GM12878 (cell line): Measurements from ENCODE around the gene CCL14. TPM values are rescaled to one million over a fixed set of nuclear protein-coding genes. Genes with fewer than 3 reads are reported as not detected.
"Not testable (repeated sequence)": the region's sequence is repeated elsewhere in the genome, so short reads cannot be mapped to it uniquely, and the experiment has no call there.

Experiments used
- ATAC-seq: fragments of 200-7000 bp; cut with Tn5 transposase; 3 replicates; pipeline ENCODE4 v1.9.1; 2020; ENCODE audit warnings: mild to moderate bottlenecking, moderate library complexity
- BruUV-seq: library from RNA; stranded (reverse); fragments of 400-500 nt; replicated peaks from 2 replicates; lab custom pipeline; 2021; lab: Mats Ljungman, UMichigan
- CTCF ChIA-PET: fragments of 300-600 bp; sonication (Branson Sonifier 250); formaldehyde crosslinking; extraction: SDS; loops from one replicate; lab custom pipeline; 2021; ENCODE audit warnings: inconsistent platforms; lab: Yijun Ruan, JAX
- POLR2A ChIA-PET: fragments of 350-600 bp; formaldehyde crosslinking; extraction: SDS; loops from one replicate; lab custom pipeline; 2021; ENCODE audit warnings: inconsistent platforms; lab: Charles Lee
- RAD21 ChIA-PET: fragments of 300-600 bp; sonication (Branson Sonifier 250); formaldehyde crosslinking; loops from one replicate; lab custom pipeline; 2023; ENCODE audit warnings: antibody characterized with exemption; ENCODE audit not compliant: unreplicated experiment; lab: Charles Lee
- SMC1A ChIA-PET: fragments of 300-600 bp; sonication (Branson Sonifier 250); formaldehyde crosslinking; loops from one replicate; lab custom pipeline; 2023; ENCODE audit not compliant: unreplicated experiment, uncharacterized antibody; lab: Charles Lee
- DNase-seq: peaks from one replicate; pipeline ENCODE4 v3.0.0-alpha.2; 2011; ENCODE audit warnings: low read depth, low spot score
- FAIRE-seq: peaks from 3 replicates; lab custom pipeline; 2011; peaks lifted over from hg19 to GRCh38; lab: Jason Lieb, UNC
- H2AFZ ChIP-seq: 2 replicates; pipeline ENCODE4 v1.6.0; 2011; ENCODE audit warnings: low read depth, low read length, control low read depth; ENCODE audit not compliant: control insufficient read depth
- H3K27ac ChIP-seq: 2 replicates; pipeline ENCODE4 v1.5.1; 2011; ENCODE audit warnings: control low read depth; ENCODE audit not compliant: control insufficient read depth, insufficient read depth
- H3K27me3 ChIP-seq, 2 experiments: replicated peaks in 1 of 2; 2 replicates each; pipeline versions ENCODE4 v1.6.0 to v1.6.1; 2011; ENCODE audit warnings: low read length in 1 of 2; ENCODE audit not compliant: control insufficient read depth in 2 of 2, insufficient read depth in 2 of 2
- H3K36me3 ChIP-seq, 2 experiments: 2 replicates each; pipeline ENCODE4 v1.5.1; 2011; ENCODE audit warnings: low read length in 1 of 2; ENCODE audit not compliant: control insufficient read depth in 2 of 2, insufficient read depth in 2 of 2
- H3K4me1 ChIP-seq: 2 replicates; pipeline ENCODE4 v1.6.1; 2011; ENCODE audit warnings: mild to moderate bottlenecking, low read length, moderate library complexity, mixed read lengths; ENCODE audit not compliant: control insufficient read depth, insufficient read depth
- H3K4me2 ChIP-seq: 2 replicates; pipeline ENCODE4 v1.6.0; 2011; ENCODE audit warnings: control low read depth; ENCODE audit not compliant: control insufficient read depth, insufficient read depth
- H3K4me3 ChIP-seq: fragments of 200-600 bp; sonication (generic); 2 replicates; pipeline ENCODE4 v1.5.1; 2016
- H3K79me2 ChIP-seq: 2 replicates; pipeline ENCODE4 v1.6.0; 2011; ENCODE audit warnings: low read length; ENCODE audit not compliant: control insufficient read depth, insufficient read depth
- H3K9ac ChIP-seq: 2 replicates; pipeline ENCODE4 v1.8.0; 2011; ENCODE audit warnings: low read length, control low read depth, mixed read lengths; ENCODE audit not compliant: control insufficient read depth, insufficient read depth
- H3K9me3 ChIP-seq: replicated peaks from 3 replicates; pipeline ENCODE4 v1.5.1; 2011; ENCODE audit warnings: mild to moderate bottlenecking, low read length; ENCODE audit not compliant: control insufficient read depth, insufficient read depth
- H4K20me1 ChIP-seq: 2 replicates; pipeline ENCODE4 v1.6.0; 2011; ENCODE audit not compliant: control insufficient read depth, insufficient read depth
- ATF7 ChIP-seq: fragments of 450-650 bp; IDR thresholded peaks from 2 replicates; pipeline ENCODE4 v1.6.1; 2016; ENCODE audit warnings: low read depth, mild to moderate bottlenecking
- BHLHE40 ChIP-seq, 2 experiments: fragments of 450-650 bp in 1 of 2; IDR thresholded peaks; 2 replicates each; pipeline ENCODE4 v1.6.1; 2011 to 2017; ENCODE audit warnings: low read depth in 2 of 2, borderline replicate concordance in 1 of 2, improper control_type of control experiment in 1 of 2, low read length in 1 of 2, mild to moderate bottlenecking in 1 of 2
- BMI1 ChIP-seq: fragments of 450-650 bp; IDR thresholded peaks from 2 replicates; pipeline ENCODE4 v1.6.1; 2016; ENCODE audit warnings: mild to moderate bottlenecking, moderate library complexity, borderline replicate concordance
- IKZF2 ChIP-seq, 2 experiments: fragments of 450-650 bp; IDR thresholded peaks; 2 replicates each; pipeline ENCODE4 v1.6.1; 2017; ENCODE audit warnings: mild to moderate bottlenecking in 2 of 2, moderate library complexity in 2 of 2
- MEF2B ChIP-seq: fragments of 450-650 bp; IDR thresholded peaks from 2 replicates; pipeline ENCODE4 v1.6.1; 2018; ENCODE audit warnings: mild to moderate bottlenecking, moderate library complexity; ENCODE audit not compliant: partially characterized antibody, poor library complexity, severe bottlenecking
- MTA2 ChIP-seq: fragments of 450-650 bp; IDR thresholded peaks from 2 replicates; pipeline ENCODE4 v1.6.1; 2016; ENCODE audit warnings: low read depth, mild to moderate bottlenecking, moderate library complexity
- SPI1 ChIP-seq: IDR thresholded peaks from 2 replicates; pipeline ENCODE4 v1.6.1; 2011; ENCODE audit warnings: low read depth, mild to moderate bottlenecking, low read length, moderate library complexity, borderline replicate concordance; ENCODE audit not compliant: insufficient read depth
- WGBS: methylation state at CpG from one replicate; pipeline ENCODE4 v1.1.6; 2016; ENCODE audit warnings: low lambda C conversion rate; ENCODE audit not compliant: insufficient replicate concordance, insufficient coverage; ENCODE audit errors: missing lambda C conversion rate; 5-methylcytosine and 5-hydroxymethylcytosine counted together
- in situ Hi-C: fragments of 300-500 bp; cut with MboI; formaldehyde crosslinking; loops from 9 replicates; pipeline ENCODE4 v1.14.3; 2018; ENCODE audit warnings: mixed read lengths
- intact Hi-C: fragments of 100-400 bp; cut with micrococcal nuclease; formaldehyde crosslinking; loops from one replicate; pipeline ENCODE4 v1.14.2; 2022; ENCODE audit not compliant: unreplicated experiment
- polyA plus RNA-seq, 11 experiments: library from polyadenylated mRNA; depleted of rRNA in 4 of 11; unstranded in 6 of 11; stranded (reverse) in 5 of 11; fragments of >200 nt; fragmentation: Nextera tagmentation in 4 of 11; fragmentation: Illumina TruSeq in 1 of 11; extraction: Ambion mirVana in 4 of 11; extraction: Trizol in 1 of 11; gene quantifications; 1 replicate in 1 of 11; 2 replicates in 10 of 11; pipeline versions ENCODE4 v1.2.1 to v1.2.3, GENCODE V29; 2011 to 2016; ENCODE audit warnings: inconsistent platforms in 2 of 11, missing spikeins in 2 of 11, low read depth in 1 of 11
- total RNA-seq, 4 experiments: library from RNA; depleted of rRNA in 3 of 4; stranded (reverse); fragments of >200 nt in 3 of 4; fragmentation: Illumina TruSeq in 1 of 4; extraction: Trizol in 1 of 4; gene quantifications; 2 replicates each; pipeline versions ENCODE4 v1.2.1 to v1.2.3, GENCODE V29; 2013 to 2021
- TF ChIP-seq, protein P1 (sequence below): fragments of 450-650 bp; IDR thresholded peaks from 2 replicates; pipeline ENCODE4 v1.6.1; 2017; ENCODE audit warnings: low read depth, mild to moderate bottlenecking, moderate library complexity
- TF ChIP-seq, protein P2 (sequence below): fragments of 450-650 bp; IDR thresholded peaks from 2 replicates; pipeline ENCODE4 v1.6.1; 2017; ENCODE audit warnings: mild to moderate bottlenecking, low read depth, inconsistent platforms; ENCODE audit not compliant: poor library complexity, severe bottlenecking

Gene CCL14
- total and polyA plus RNA-seq, 10 of the 15 experiments (the other 5 are each of a cell fraction or from before 2014, with no cell fraction given) = not detected

DNA sequence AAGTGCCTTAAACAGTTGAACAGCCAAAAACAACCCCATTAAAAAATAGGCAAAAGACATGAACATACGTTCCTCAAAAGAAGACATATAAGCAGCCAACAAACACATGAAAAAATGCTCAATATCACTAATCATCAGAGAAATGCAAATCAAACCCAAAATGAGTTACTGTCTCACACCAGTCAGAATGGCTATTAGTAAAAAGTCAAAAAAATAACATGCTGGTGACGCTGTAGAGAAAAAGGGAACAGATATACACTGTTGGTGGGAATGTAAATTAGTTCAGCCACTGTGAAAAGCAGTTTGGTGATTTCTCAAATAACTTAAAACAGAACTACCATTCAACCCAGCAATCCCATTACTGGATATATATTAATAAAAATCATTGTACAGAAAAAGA is 8.8 kb upstream of the CCL14 start:
- H4K20me1 ChIP-seq, BruUV-seq, in situ Hi-C loops, H3K27ac ChIP-seq, H3K9me3 ChIP-seq, intact Hi-C loops, H2AFZ ChIP-seq, H3K4me2 ChIP-seq, FAIRE-seq, H3K27me3 ChIP-seq, H3K4me1 ChIP-seq, H3K9ac ChIP-seq, H3K79me2 ChIP-seq, H3K36me3 ChIP-seq, H3K4me3 ChIP-seq: not testable (repeated sequence)
- ATAC-seq (peak; percentile 81), DNase-seq (peak; percentile 28)
- POLR2A ChIA-PET = interaction anchor here (0.6 kb wide), 1 partner anchor 40 kb away, joined by 4 read pairs; no protein-coding TSS in a partner anchor
- RAD21 ChIA-PET = interaction anchor here (2.2 to 2.6 kb wide), 2 partner anchors 26 to 77 kb away, joined by 6 to 8 read pairs; no protein-coding TSS in a partner anchor
- TF ChIP-seq MTA2 = peak; percentile 77
- peak; percentile 51 for TF ChIP-seq ATF7
- peak; percentile 36; the same call in 1 of the 2 replicates for TF ChIP-seq SPI1
- peak; percentile 28 for TF ChIP-seq MEF2B
- TF ChIP-seq, protein P1, sequence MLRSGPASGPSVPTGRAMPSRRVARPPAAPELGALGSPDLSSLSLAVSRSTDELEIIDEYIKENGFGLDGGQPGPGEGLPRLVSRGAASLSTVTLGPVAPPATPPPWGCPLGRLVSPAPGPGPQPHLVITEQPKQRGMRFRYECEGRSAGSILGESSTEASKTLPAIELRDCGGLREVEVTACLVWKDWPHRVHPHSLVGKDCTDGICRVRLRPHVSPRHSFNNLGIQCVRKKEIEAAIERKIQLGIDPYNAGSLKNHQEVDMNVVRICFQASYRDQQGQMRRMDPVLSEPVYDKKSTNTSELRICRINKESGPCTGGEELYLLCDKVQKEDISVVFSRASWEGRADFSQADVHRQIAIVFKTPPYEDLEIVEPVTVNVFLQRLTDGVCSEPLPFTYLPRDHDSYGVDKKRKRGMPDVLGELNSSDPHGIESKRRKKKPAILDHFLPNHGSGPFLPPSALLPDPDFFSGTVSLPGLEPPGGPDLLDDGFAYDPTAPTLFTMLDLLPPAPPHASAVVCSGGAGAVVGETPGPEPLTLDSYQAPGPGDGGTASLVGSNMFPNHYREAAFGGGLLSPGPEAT = peak; percentile 35; the same call in 1 of the 2 replicates
- TF ChIP-seq IKZF2 (IDR thresholded peaks at IDR 0.05) = peak; percentile 48; a peak in 2 of 4 replicates
- peak in 1 of 2 experiments; percentile 35; a peak in 1 of 4 replicates for TF ChIP-seq BHLHE40 (IDR thresholded peaks at IDR 0.05; ENCODE audit: borderline replicate concordance in 1 of 2, low read depth in 2 of 2, low read length in 1 of 2)
- TF ChIP-seq BMI1 = 0 out of 2 replicates have a peak, but pooled peaks have one; percentile 19
- TF ChIP-seq, protein P2, sequence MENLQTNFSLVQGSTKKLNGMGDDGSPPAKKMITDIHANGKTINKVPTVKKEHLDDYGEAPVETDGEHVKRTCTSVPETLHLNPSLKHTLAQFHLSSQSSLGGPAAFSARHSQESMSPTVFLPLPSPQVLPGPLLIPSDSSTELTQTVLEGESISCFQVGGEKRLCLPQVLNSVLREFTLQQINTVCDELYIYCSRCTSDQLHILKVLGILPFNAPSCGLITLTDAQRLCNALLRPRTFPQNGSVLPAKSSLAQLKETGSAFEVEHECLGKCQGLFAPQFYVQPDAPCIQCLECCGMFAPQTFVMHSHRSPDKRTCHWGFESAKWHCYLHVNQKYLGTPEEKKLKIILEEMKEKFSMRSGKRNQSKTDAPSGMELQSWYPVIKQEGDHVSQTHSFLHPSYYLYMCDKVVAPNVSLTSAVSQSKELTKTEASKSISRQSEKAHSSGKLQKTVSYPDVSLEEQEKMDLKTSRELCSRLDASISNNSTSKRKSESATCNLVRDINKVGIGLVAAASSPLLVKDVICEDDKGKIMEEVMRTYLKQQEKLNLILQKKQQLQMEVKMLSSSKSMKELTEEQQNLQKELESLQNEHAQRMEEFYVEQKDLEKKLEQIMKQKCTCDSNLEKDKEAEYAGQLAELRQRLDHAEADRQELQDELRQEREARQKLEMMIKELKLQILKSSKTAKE = peak; percentile 92
- 0% methylated on average over 2 of the region's 2 CpGs for WGBS
- SMC1A ChIA-PET = interaction anchor here (0.9 to 4.5 kb wide), 8 partner anchors 9 to 154 kb away, joined by 3 to 16 read pairs (median 5); partner anchors contain the start of gene CCL16
- CTCF ChIA-PET = interaction anchor here (1.1 to 2.9 kb wide), 7 partner anchors 10 to 153 kb away, joined by 3 to 12 read pairs (median 4); no protein-coding TSS in a partner anchor
